Esophagus squamous epithelium (tissue), 4 donors: Measurements from ENCODE around the gene ABCF1.

ENCODE experiments used
- POLR2A ChIP-seq, 4 donors: fragments of 450-650 bp; IDR thresholded peaks; one replicate each; pipeline ENCODE4 v1.6.1; 2017; ENCODE audit warnings: antibody characterized with exemption in 4 of 4, mild to moderate bottlenecking in 4 of 4, moderate library complexity in 3 of 4
- TF ChIP-seq, protein P1 (sequence below), 6 experiments: fragments of 450-650 bp in 4 of 6; fragments of 200-600 bp in 2 of 6; sonication (generic) in 2 of 6; IDR thresholded peaks; one replicate each; pipeline ENCODE4 v1.5.1; 2016 to 2019; ENCODE audit warnings: antibody characterized with exemption in 6 of 6, mild to moderate bottlenecking in 4 of 6, moderate library complexity in 4 of 6

DNA sequence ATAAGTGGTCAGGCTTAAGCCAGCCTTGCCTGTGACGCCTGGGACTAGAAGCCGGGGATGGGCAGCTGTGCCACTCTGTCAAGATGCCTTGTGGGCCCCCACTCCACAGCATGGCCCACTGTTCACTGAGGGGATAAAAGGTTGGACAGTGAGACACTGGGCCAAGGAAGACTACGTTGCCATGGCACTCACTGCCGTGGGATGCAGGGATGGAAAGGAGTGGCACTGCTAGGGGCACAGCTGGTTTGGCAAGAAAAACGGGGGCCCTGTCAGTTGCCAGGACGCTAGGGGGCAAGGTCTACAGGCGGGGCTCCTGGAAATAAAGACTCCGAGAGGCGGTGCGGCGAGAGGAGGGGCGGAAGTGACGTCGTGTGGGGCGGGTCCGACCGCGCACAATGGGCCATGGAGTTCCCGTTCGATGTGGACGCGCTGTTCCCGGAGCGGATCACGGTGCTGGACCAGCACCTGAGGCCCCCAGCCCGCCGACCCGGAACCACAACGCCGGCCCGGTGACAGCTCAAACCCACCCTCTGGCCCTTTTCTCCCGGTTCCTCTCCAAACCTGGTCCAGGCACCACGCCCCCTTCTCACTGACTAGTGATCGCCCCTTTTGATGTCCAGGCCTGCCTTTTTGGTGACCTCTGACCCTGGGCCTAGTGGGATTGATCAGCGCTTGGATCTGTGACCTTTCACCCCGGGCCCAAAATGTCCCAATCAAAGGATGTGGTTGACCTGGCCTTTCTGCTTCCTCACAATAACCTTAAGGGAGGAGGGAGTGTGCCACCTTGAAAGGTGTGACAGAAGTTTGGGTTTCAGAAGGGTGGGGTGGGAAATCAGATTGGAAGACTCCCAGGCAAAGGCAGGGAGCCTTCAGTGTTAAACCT lies 55.5 kb downstream of the ABCF1 start, which contains the start of gene ATAT1:
- TF ChIP-seq POLR2A (IDR thresholded peaks at IDR 0.05) = peak in 3 of 4 donors; percentile 22 to 66 (median 61)
- TF ChIP-seq, protein P1, sequence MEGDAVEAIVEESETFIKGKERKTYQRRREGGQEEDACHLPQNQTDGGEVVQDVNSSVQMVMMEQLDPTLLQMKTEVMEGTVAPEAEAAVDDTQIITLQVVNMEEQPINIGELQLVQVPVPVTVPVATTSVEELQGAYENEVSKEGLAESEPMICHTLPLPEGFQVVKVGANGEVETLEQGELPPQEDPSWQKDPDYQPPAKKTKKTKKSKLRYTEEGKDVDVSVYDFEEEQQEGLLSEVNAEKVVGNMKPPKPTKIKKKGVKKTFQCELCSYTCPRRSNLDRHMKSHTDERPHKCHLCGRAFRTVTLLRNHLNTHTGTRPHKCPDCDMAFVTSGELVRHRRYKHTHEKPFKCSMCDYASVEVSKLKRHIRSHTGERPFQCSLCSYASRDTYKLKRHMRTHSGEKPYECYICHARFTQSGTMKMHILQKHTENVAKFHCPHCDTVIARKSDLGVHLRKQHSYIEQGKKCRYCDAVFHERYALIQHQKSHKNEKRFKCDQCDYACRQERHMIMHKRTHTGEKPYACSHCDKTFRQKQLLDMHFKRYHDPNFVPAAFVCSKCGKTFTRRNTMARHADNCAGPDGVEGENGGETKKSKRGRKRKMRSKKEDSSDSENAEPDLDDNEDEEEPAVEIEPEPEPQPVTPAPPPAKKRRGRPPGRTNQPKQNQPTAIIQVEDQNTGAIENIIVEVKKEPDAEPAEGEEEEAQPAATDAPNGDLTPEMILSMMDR (IDR thresholded peaks at IDR 0.05) = peak in 5 of 6 experiments; percentile 37 to 66 (median 50)
